Pancreas (tissue), 10 donors: ENCODE results near the gene ZNF592. TPM values are rescaled to one million over a fixed set of nuclear protein-coding genes. Genes with fewer than 3 reads are reported as not detected.
A peak's percentile ranks its signal among the peaks of the same experiment; 100 is the strongest.

Experiments
- ATAC-seq, 4 donors: fragments of 200-7000 bp; cut with Tn5 transposase; one replicate each; pipeline versions ENCODE4 v1.8.0 to v1.9.1; 2020; ENCODE audit warnings: mild to moderate bottlenecking in 4 of 4, moderate library complexity in 4 of 4
- DNase-seq, 6 donors: peaks; one replicate each; pipeline ENCODE4 v3.0.0-alpha.2; 2020
- FAIRE-seq: peaks from 2 replicates; lab custom pipeline; 2012; peaks lifted over from hg19 to GRCh38; lab: Jason Lieb, UNC
- H3K27ac ChIP-seq, 4 donors: fragments of 200-600 bp; sonication (generic); 1 replicate in 3 of 4; 2 replicates in 1 of 4; pipeline versions ENCODE4 v1.5.0 to v1.8.0; 2020
- H3K27me3 ChIP-seq, 4 donors: fragments of 200-600 bp; one replicate each; pipeline ENCODE4 v1.8.0; 2021
- H3K36me3 ChIP-seq, 3 donors: fragments of 200-600 bp; sonication (generic) in 1 of 3; one replicate each; pipeline versions ENCODE4 v1.5.0 to v1.8.0; 2020 to 2021
- H3K4me1 ChIP-seq, 3 donors: fragments of 200-600 bp; one replicate each; pipeline ENCODE4 v1.8.0; 2021
- H3K4me3 ChIP-seq, 4 donors: fragments of 200-600 bp; sonication (generic) in 2 of 4; one replicate each; pipeline versions ENCODE4 v1.5.0 to v1.8.0; 2020 to 2021
- H3K9me3 ChIP-seq, 4 donors: fragments of 200-600 bp; one replicate each; pipeline ENCODE4 v1.8.0; 2021
- CTCF ChIP-seq, 4 donors: fragments of 200-600 bp; sonication (generic) in 3 of 4; IDR thresholded peaks; one replicate each; pipeline versions ENCODE4 v1.5.0 to v1.8.0; 2021; ENCODE audit warnings: antibody characterized with exemption in 4 of 4
- WGBS, 2 donors: extraction: QIAGEN DNeasy Blood & Tissue Kit; methylation state at CpG; one replicate each; pipeline ENCODE4 v1.1.7; 2013; 5-methylcytosine and 5-hydroxymethylcytosine counted together
- intact Hi-C, 3 donors: fragments of 100-400 bp; cut with DNase I; formaldehyde crosslinking; loops; one replicate each; pipeline versions ENCODE4 v1.11.1 to v1.14.2; 2022
- polyA plus RNA-seq, 2 donors: library from polyadenylated mRNA; stranded (reverse); fragments of 200-250 nt; gene quantifications; one replicate each; pipeline ENCODE4 v1.2.3, GENCODE V29; 2013
- total RNA-seq, 6 donors: library from RNA; stranded (reverse); fragmentation: NEBNext Ultra II Directional in 4 of 6; extraction: Animal tissue kit (Norgen Biotek cat#: 25700) in 4 of 6; gene quantifications; one replicate each; pipeline versions ENCODE4 v1.2.1 to v1.2.4, GENCODE V29; 2021 to 2023
- donor health status: healthy with polysubstance abuse.
- donor health status: DM: no; HTN: no; CAD: no; lungs with moderate emphysema.
- donor health status: DM: no; HTN: no; CAD: no.
- donor health status: control.
- donor health status: control.
- donor health status: Bipolar disorder and iron deficiency.
- donor health status: DM: yes; HTN: yes; CAD: no.
- donor health status: DM: no; HTN: no; CAD: no.
- donor health status: DM: no; HTN: no; CAD: no.
- donor health status: DM: yes; HTN: yes; CAD: no.

Gene ZNF592
- 10 to 100 TPM; 11.5 to 16.6 (median 12.2) TPM for total RNA-seq
- 1 to 10 TPM; 9.1 to 9.9 TPM for polyA plus RNA-seq

DNA sequence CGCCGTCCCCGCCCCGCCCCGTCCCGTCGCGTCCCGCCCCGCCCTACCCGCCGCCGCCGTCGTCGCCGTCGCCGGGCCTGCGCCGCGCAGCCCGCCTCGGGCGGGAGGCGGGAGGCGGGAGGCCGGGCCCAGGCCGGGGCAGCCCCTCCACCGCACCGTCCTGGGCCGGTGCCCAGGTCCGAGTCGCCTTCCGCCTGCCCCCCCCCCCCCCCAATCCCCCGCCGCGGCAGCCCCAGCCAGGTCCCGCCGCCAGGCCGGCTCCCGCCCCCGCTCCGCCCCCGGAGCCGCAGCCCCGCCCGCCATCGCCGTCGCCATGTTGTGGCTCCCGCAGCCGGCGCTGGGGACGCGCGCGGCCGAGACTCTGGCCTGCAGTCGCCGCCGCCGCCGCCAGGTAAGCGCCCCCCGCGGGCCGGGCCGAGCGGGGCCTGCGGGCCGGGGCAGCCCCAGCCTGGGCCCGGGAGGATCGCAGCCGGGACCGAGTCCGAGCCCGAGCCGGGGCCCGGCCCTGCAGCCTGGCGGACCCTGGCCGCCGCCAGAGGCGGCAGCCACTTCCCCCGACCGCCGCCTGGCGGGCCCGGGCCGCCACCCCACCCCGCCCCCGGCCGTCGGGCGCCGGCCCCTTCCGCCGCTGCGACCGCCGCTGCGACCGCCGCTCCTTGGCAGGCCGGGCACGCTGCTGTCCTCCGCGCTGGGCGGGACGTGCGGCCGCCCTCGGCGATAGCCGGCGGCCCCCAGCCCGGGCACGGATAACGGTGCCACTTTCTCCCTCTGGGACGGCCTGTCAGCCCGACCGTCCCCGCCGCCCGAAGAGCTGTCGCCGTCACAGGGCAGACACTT, at the start of gene ZNF592:
TSS of gene ZNF592 (plus strand) at position 319 of the 837 bp plus-strand sequence. CDS start 34,084 bp downstream, outside the sequence.
- H3K4me3 ChIP-seq: peak within 1 kb of the TSS; percentile 64 to 94 (median 85)
- DNase-seq: peak; percentile 85 to 96 (median 90)
- 1% methylated on average over 80 to 126 of the region's 127 CpGs for WGBS, 2 donors
- no peak for TF ChIP-seq CTCF (IDR thresholded peaks at IDR 0.05)
- H3K9me3 ChIP-seq: no peaks in the 10 kb centered on the region
- no peaks in the 10 kb centered on the region for H3K36me3 ChIP-seq
- ATAC-seq: peak; percentile 71 to 80 (median 76)
- peaks cover 28 to 41% (median 37%) of the 10 kb centered on the region in 3 donors for H3K4me1 ChIP-seq
- H3K27ac ChIP-seq: peak within 1 kb of the TSS; percentile 96 to 100 (median 99)
- no peaks in the 10 kb centered on the region for H3K27me3 ChIP-seq
- FAIRE-seq: no peak
- intact Hi-C loops: no loop called here

- no peak for TF ChIP-seq CTCF (IDR thresholded peaks at IDR 0.05)
- Histone ChIP-seq H3K4me3 (no peak overlapping the region), H3K9me3 (no peaks in the 10 kb centered on the region), H3K27ac (no peak overlapping the region), H3K36me3 (no peaks in the 10 kb centered on the region), H3K27me3 (no peaks in the 10 kb centered on the region), H3K4me1 (peaks cover 0 to 26% (median 16%) of the 10 kb centered on the region in 3 donors)
- intact Hi-C loops: no loop called here
- no peak for DNase-seq
- FAIRE-seq: no peak
- WGBS, 2 donors: 83 to 89% methylated on average over 8 of the region's 8 CpGs
- ATAC-seq: no peak
These were observed 48.7 kb upstream of the ZNF592 start for GRCh38 chr15:84699538-84700191.

- no peak overlapping the region for H3K27ac ChIP-seq
- no peaks in the 10 kb centered on the region for H3K36me3 ChIP-seq
- H3K27me3 ChIP-seq: no peaks in the 10 kb centered on the region
- DNase-seq (peak in 3 of 6 donors; percentile 25 to 36 (median 33)), ATAC-seq (peak; percentile 58 to 77 (median 72)), FAIRE-seq (no peak)
- no peaks in the 10 kb centered on the region for H3K9me3 ChIP-seq
- no peak overlapping the region for H3K4me3 ChIP-seq
- peaks cover 0 to 17% (median 6%) of the 10 kb centered on the region in 3 donors for H3K4me1 ChIP-seq
- WGBS, 2 donors: 32 to 38% methylated on average over 4 of the region's 4 CpGs
- no peak for TF ChIP-seq CTCF (IDR thresholded peaks at IDR 0.05)
- intact Hi-C loops: no loop called here
These were observed 45.4 kb upstream of the ZNF592 start for GRCh38 chr15:84702961-84703482.

- H3K4me3 ChIP-seq: no peak overlapping the region
- no peak overlapping the region for H3K27ac ChIP-seq
- no peak for ATAC-seq
These were observed 44.6 kb upstream of the ZNF592 start for GRCh38 chr15:84703808-84704207.

More at GRCh38 chr15:84703808-84704207, 44.6 kb upstream of the ZNF592 start:
- H3K4me1 ChIP-seq: peaks cover 0 to 15% (median 5%) of the 10 kb centered on the region in 3 donors
- no peaks in the 10 kb centered on the region for H3K36me3 ChIP-seq
- no peaks in the 10 kb centered on the region for H3K27me3 ChIP-seq
- TF ChIP-seq CTCF (IDR thresholded peaks at IDR 0.05): no peak
- WGBS, 2 donors: 89 to 94% methylated on average over 5 of the region's 5 CpGs
- intact Hi-C loops: no loop called here
- DNase-seq: no peak
- H3K9me3 ChIP-seq: no peaks in the 10 kb centered on the region
- FAIRE-seq: no peak
